Chondrocyte (in vitro differentiated cells): ENCODE measurements around the gene TRIL. TPM values are rescaled to one million over a fixed set of nuclear protein-coding genes. Genes with fewer than 3 reads are reported as not detected.

Experiments
- DNase-seq: peaks from one replicate; pipeline ENCODE4 v3.0.0; 2021; ENCODE audit warnings: mixed read lengths, low spot score
- H3K27ac Mint-ChIP-seq: one replicate; pipeline ENCODE4 v1.8.0; 2021; ENCODE audit warnings: mild to moderate bottlenecking, moderate library complexity, mixed read lengths; ENCODE audit not compliant: unreplicated experiment
- H3K27me3 Mint-ChIP-seq: 2 replicates; pipeline ENCODE4 v1.8.0; 2021; ENCODE audit warnings: low read depth, mixed read lengths
- H3K36me3 Mint-ChIP-seq: 2 replicates; pipeline ENCODE4 v1.8.0; 2021; ENCODE audit warnings: low read depth, mixed read lengths
- H3K4me1 Mint-ChIP-seq: 2 replicates; pipeline ENCODE4 v1.8.0; 2021; ENCODE audit warnings: low read depth, mild to moderate bottlenecking, mixed read lengths
- H3K4me3 Mint-ChIP-seq: one replicate; pipeline ENCODE4 v1.8.0; 2021; ENCODE audit warnings: mild to moderate bottlenecking, moderate library complexity, mixed read lengths; ENCODE audit not compliant: unreplicated experiment
- H3K9me3 Mint-ChIP-seq: 2 replicates; pipeline ENCODE4 v1.8.0; 2021; ENCODE audit warnings: low read depth, mixed read lengths
- CTCF ChIP-seq: fragments of 200-600 bp; sonication (generic); IDR thresholded peaks from 2 replicates; pipeline ENCODE4 v1.5.0; 2021; ENCODE audit warnings: antibody characterized with exemption, mild to moderate bottlenecking, moderate library complexity
- total RNA-seq: library from RNA; stranded (reverse); gene quantifications from 3 replicates; pipeline ENCODE4 v1.2.1, GENCODE V29; 2021

The TRIL gene
- total RNA-seq, 1 donor from 2014 or later, result 0.92 TPM

- TF ChIP-seq CTCF, result no peak
- Mint-ChIP-seq H3K4me1 (peaks cover 30% of the 10 kb centered on the region), H3K27me3 (peaks cover 3% of the 10 kb centered on the region), H3K36me3 (no peaks in the 10 kb centered on the region), H3K27ac (no peak overlapping the region), H3K9me3 (no peaks in the 10 kb centered on the region), H3K4me3 (no peak overlapping the region)
- DNase-seq, result no peak
These were observed 21.0 kb downstream of the TRIL start for GRCh38 chr7:28937103-28937502.

GRCh38 chr7:28933846-28934320 lies 24.2 kb downstream of the TRIL start:
- Mint-ChIP-seq H3K4me3 (no peak overlapping the region), H3K27me3 (peaks cover 3% of the 10 kb centered on the region), H3K36me3 (no peaks in the 10 kb centered on the region), H3K27ac (no peak overlapping the region), H3K9me3 (no peaks in the 10 kb centered on the region), H3K4me1 (peaks cover 11% of the 10 kb centered on the region)
- TF ChIP-seq CTCF, result no peak
- DNase-seq, result no peak

GRCh38 chr7:28931565-28931964 lies 26.6 kb downstream of the TRIL start:
- no peak for TF ChIP-seq CTCF
- peaks cover 18% of the 10 kb centered on the region for H3K4me1 Mint-ChIP-seq

GRCh38 chr7:28926871-28927597 lies 31.1 kb downstream of the TRIL start:
- H3K9me3 Mint-ChIP-seq, result no peaks in the 10 kb centered on the region
- H3K27ac Mint-ChIP-seq, result peak overlapping the region; percentile 47
- peak overlapping the region; percentile 79 for H3K4me3 Mint-ChIP-seq
- TF ChIP-seq CTCF, result peak; percentile 98
- no peak for DNase-seq
- peaks cover 17% of the 10 kb centered on the region for H3K4me1 Mint-ChIP-seq
- no peaks in the 10 kb centered on the region for H3K36me3 Mint-ChIP-seq
- peaks cover 9% of the 10 kb centered on the region for H3K27me3 Mint-ChIP-seq

More at GRCh38 chr7:28931565-28931964, 26.6 kb downstream of the TRIL start:
- no peak overlapping the region for H3K4me3 Mint-ChIP-seq
- no peaks in the 10 kb centered on the region for H3K36me3 Mint-ChIP-seq
- no peak for DNase-seq
- H3K9me3 Mint-ChIP-seq, result no peaks in the 10 kb centered on the region
- no peak overlapping the region for H3K27ac Mint-ChIP-seq
- peaks cover 4% of the 10 kb centered on the region for H3K27me3 Mint-ChIP-seq

- Mint-ChIP-seq H3K27me3 (peaks cover 9% of the 10 kb centered on the region), H3K27ac (no peak overlapping the region), H3K4me1 (peaks cover 17% of the 10 kb centered on the region), H3K4me3 (no peak overlapping the region), H3K9me3 (no peaks in the 10 kb centered on the region), H3K36me3 (no peaks in the 10 kb centered on the region)
- no peak for DNase-seq
- TF ChIP-seq CTCF, result peak; percentile 96
These were observed 35.4 kb downstream of the TRIL start for GRCh38 chr7:28922624-28923331.
